ENCODE results near the gene ASPN.
A peak's percentile ranks its signal among the peaks of the same experiment; 100 is the strongest.

The ASPN gene

DNA sequence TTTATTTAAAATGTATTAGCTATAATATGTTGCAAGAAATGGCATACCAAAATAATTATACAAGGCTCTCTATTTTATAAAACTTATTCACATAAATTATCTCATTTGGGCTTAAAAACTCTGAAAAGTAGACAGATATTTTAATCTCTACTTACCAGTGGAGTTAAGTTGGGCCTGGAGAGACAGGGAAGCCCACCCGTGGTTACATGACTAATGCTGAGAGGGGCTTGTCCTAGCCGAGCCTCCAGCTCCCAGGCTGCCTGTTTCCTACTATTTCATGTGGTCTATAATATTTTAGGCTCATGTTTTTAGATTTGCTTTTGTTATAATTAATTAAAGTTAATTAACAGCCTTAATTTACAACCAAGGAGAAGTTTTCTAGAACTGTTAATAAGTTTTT lies 20.9 kb upstream of the ASPN start:
- no peak for DNase-seq

DNA sequence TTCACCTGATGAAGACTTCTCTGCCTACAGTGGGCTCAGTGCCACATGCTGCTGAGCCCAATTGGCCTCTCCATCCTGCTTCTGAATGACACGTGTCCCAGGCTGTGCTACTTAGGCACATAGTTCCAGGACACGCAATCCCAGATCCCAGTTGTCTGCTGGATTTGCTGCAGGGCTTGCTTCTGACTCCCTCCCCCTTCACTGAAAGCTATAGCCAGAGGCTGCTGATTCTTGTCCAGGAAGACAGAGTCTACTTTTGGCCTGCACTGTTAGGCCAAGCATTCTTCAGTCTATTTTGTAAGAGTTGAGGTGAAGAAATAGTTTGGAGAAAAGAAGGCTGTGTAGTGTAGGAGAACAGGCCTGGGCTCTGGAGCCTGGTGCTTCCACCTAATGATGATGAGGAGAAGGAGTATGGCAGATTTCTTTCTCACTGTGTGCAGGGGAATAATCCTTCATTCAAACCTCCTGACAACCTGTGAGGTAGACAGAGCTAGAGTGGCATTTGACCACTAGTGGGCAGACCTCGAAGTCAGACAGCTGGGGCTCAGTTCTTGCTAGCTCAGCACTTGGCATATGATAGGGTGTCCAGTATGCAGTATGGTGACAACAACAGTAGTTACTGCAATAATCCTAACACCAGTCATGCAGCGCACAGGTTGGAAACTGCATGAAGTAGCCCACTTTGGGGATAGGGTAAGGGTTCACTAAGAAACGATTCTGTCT lies 19.5 kb upstream of the ASPN start:
- peak; percentile 69 for DNase-seq

DNA sequence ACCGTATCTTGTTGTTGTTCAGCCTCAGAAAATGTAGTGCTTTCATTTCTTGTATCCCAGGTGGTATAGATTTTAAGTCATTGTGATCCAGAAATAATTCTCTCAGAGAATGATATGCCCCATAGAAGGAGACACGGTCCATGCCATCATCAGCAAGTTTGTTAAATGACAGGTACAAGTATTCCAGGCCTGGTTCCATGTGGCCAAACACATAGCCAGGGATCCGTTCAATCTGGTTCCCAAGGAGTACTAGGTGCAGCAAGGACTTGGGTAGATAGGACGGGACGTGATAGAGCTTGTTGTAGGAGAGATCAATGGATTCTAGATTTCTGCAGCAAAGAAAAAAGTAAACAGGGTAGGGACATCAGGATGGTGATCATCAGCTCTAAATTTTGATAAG lies 18.4 kb upstream of the ASPN start:
- DNase-seq = no peak

DNA sequence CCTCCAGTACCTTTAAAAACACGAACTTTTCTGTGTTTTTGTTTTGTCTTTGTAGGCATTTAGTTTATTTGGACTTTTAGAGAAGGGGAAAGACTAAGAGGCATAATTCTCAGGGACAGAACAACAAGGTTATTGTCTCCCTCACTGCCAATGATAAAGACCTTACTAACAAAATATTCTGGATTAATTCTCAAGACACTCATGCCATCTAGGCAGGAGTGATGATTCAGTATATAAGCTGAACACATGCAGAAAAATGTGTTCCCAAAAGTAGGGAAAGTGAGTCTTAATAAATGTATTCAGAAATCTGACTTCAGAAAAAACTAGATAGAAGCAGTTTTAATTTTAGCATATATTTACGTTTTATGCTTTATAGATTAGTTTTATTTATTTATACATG lies 17.4 kb upstream of the ASPN start:
- DNase-seq = no peak

DNA sequence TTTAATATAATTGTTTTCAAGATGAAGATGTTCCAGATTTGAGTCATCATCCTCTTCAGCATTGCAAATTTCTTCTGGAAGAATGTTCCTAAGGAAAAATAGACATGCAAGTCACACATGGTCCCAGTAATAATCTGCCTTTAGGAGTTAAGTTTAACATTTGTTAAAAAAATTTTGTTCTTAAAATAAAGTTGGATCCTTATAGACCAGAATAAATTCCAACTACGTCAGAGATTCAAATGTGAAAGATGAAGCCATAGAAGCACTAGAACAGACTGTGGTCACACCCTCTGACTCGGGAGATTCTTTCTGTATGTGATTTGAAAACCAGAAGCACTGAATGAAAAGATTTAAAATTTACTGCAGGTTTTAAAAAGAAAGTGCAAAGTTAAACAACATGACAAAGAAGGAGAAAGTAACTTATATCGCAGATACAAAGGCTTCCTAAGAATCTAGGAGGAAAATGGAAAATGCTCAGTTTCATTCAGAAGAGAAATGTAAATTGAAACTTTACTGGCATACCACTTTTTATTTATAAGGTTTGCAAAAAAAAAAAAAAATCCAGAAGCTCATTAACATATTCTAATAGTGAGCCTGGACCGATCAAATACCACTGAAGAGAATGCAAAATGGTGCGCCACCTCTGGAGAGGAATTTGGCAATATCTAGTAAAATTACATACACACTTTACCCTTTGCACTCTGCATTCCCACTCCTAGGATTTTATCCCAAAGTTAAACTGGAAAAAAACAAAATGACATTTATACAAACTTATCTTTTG lies 14.3 kb upstream of the ASPN start:
- no peak for DNase-seq

DNA sequence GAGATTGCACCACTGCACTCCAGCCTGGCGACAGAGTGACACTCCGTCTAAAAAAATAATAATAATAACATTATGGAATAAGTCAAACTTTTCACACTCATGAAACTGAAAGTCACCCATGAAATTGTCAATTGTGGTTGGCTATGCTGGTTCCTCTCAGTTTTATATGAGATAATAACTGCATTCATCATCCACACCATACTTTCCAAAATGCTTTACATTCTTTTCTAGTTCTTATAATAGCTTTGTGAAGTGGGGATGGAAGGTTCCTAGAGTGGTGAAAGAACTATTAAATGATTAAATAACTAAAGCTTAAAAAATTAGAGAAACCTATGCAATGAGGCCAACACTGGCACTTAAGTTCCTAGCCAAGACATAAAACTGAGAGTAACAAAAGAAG lies 12.6 kb upstream of the ASPN start:
- DNase-seq = no peak

DNA sequence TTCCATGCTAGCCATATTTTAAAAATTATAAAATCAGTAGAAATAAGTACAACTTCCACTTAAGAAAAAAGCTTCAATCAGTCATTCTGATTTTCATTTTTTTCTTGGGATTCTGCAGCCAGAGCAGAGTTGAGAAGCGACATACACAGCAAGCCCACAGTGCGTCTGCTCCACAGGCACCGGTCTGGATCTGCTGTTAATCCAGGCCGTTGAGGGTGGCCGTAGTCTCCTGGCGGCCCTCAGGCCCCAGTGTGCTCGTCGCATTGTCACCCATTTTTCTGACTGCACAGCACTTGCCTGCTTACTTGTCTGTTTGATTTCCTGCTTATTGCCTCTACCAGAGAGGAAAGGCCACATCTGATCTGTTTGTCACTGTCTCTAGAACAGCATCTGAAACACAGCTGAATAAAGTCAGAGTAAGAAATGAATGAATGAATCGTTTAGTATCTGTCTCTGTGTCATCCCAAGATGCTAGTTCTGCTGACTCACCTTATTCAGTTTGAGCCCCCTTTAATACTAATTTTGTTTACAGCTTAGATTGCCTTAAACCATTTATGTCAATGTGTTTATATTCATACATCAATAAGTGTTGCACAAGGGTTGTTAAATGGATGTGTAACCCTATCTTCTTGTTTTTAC lies 11.6 kb upstream of the ASPN start:
- DNase-seq = no peak

DNA sequence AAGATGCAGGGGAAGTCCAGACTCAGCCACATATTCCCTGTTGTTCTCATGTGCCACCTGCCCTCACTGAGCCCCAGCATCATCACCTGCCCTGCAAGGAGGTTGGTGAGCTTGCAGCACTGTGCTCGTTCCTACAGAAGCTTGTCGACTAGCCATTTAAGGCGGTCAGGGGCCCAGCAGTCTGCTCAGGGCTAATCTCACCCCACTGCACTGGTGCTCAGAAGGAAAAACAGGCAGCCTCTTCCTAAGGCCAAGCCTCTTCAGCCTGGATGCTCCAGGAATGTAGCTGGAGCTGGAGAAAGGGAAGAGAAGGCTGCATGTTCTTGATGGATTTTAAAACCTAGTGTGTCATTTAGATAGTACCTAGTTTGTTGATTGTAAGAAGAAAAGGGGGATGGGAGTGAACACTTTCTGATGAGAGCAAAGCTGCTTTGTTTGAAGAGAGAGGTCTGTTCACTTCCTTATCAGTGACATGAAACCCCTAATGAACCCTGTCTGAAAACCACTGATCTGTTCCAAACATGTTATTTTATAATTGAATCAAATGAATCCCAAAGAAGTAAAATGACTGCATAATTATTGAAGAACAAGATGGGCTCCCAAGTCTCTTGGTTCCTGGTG lies 10.6 kb upstream of the ASPN start:
- DNase-seq = peak; percentile 70

DNA sequence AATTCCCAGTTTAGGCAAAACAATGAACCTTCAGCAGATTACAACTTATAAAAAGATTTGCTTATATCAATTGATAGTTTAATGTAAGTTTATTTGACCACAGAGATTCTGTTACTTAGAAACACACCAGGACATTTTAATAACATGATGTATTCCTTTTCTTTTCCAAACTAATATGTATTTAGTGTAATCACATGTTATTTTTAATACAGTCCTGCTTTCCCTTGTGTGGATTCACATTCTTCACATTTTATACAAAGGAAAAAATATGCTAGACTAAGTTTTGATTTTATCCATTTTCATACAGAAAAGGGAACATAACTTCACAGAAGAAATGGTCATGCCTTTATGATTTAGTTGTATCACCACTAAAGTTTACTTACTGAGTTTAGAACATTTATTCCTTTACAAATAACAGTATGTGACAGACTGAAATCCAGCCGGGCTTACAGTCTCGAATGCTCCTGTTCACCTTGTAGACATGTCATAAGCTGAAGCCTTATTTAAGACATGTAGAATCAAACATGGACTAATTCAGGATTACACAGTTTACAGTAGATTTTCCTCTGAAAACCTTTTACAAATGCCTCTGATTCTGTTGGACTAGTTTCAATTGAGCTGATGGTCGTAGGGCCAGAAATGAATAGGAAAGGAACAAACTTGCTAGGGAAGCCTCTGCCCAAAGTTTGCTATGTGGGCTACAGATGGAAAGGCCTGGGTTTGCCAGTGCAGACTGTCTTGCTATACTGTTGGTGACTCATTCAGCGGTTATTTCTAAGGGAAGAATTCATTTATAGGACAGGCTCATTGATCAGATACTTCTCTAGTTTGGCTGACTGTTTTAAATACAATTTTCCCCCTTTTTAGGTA lies 6.6 kb upstream of the ASPN start:
- no peak for DNase-seq

DNA sequence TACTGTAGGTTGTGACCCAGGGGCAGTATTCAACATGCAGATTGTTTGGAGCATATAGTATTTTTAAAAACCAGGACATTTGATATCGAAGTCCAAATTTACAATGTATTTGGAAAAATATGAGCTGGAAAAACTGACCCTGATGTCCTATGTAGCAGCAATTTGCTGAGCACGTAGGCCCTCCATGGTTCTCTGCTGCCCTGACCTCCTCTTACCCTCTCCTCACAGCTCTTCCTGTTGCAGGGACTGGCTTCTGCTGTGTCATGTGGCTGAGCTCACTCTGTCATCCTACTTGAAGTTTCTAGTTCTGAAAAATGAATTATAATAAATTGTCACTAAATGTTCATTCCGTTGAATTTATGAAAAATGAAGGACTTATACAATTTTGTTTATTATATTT lies 4.1 kb upstream of the ASPN start:
- DNase-seq = no peak

DNA sequence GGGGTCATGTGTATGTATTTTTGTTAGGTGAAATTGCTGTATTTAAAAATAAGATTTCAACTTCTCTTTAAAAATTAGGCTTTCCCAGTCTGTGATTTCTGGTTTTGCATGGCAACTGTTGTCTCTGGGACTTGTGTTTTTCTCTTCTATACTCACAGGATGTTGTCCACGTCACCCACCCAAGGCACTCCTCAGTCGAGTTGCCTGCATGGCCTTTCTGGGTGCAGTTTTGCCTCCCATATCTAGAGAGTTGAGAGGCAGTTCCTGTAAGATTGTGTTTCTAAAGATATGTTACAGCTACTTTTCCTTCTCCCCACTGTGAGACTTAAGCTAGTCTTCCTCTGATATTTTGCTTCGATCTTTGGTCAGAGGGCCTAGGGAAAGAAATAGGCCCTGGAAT lies 2.3 kb upstream of the ASPN start:
- no peak for DNase-seq

DNA sequence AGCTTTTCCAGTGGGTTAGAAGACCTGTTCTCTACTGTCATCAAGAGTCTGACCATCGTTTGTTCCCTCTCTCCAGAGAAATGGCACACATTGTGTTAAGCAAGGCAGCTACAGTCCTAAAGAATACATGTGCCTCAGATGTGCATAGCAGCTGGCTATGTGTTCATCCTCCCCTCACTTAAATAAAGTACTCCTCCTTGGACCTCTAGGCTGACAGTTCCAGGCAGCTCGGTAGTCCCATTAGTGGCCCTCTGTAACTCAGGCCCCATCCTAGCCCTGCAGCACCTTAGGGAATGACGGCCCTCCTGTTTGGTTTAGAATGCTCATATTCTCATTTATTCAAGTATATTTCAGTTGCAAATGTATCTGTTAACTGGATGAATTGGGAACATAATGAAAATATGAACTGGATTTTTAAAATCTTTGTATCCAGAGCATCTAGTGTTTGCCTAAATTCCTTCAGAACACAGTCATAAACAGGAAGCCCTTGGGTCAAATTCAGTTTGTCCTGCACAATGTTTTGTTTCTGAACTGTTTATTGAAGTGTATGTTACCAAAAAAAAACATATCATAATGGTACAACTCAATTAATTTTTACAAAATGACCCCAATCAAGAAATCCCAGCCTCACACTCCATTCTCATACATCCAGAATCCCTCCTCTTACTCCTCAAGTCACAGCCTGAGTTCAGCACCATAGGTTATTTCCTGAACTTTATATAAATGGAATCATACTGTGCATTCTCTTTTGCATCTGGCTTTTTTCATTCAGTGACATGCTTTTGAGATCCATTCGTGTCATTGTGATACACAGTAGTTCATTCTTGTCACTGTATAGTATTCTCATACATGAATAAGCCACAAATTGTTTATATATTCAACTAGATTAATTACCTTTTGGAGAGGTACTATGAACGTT lies 1.6 kb upstream of the ASPN start:
- no peak for DNase-seq

DNA sequence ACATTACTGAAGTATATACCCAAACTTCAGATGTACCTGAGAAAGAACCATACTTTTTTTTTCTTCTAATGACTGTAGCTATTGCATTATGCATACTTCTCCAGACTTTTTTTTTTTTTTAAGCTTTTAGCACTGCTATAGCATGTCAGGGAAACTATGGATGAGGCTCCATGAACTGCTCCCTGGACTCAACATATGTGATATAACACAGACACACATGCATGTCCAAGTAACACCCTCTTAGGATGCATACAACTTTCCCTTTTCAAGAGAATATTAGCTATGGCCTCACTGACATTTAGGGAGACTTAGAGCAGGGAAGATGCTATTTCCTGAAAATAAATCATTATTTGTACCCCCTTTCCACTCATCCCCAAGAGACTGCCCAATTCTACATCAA lies 499 bp upstream of the ASPN start:
- DNase-seq = no peak

DNA sequence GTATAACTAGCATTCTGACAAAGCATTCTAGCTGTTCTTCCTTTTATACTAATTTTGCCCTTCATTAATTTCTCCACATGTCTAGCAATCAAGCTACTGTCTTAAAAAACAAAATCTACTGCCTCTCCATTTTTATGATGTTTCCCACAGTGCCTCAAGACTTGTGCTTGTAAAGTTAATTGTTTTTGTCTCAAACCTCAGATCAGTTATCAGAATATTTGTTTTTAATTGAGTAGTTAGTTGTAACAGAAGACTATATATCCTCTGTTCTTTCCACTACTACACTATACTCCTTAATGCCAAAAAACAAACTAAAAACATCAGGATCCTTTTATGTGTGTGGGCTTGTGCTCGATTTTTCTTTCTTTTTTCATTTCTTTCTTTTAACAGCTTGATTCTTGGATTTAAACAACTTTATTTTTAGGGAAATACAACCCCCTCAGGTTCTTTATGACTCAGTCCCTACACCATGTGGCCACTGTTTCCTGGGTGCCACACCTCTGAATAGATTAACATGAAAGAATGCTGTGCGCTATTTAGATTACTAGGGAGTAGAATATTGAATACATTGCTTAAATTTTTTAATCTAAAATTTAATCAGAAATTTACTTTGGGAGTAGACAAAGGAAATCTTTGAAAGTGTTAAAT lies 1.2 kb downstream of the ASPN start:
- no peak for DNase-seq

DNA sequence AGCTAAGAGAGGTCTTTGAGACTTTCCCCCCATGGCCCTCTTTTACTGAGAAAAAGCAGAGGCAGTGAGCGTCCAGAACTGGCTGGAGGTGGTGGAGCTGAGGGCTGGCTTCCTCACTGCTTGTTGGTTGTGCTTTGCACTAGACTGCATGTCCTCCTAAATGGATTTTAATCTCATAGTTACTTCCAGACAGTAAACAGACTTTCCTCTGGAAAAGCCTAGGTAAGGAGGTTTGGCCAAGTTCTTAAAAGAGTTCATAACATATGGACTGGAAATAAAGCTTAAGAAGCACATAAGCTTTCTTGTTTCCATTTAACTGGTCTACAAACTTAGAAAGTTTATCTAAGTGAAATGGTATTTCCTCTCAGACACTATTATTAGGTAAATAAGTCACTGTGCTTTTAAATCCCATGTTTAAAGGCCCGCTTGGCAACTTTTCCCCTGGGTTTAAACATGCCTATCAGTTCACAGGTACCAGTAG lies 2.0 kb downstream of the ASPN start:
- DNase-seq = no peak

DNA sequence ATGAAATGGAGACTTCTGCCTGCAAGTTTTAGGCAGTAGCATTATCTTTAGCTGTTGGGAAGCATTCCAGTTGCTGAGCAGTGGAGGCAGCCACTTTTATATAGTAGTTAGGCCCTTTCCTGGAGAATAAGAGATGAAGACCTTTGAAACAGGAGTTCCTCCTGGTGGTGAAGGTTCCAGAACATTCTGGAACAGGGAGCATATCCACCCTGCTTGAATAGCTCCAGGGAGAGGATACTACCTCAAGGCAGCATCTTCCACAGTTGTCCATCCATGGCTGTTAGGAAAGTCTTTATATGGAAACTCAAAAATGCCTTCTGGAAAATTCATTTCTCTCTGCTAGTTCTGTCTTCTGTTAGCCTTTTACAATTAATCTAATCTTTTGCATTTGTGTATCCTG lies 3.0 kb downstream of the ASPN start:
- DNase-seq = no peak

DNA sequence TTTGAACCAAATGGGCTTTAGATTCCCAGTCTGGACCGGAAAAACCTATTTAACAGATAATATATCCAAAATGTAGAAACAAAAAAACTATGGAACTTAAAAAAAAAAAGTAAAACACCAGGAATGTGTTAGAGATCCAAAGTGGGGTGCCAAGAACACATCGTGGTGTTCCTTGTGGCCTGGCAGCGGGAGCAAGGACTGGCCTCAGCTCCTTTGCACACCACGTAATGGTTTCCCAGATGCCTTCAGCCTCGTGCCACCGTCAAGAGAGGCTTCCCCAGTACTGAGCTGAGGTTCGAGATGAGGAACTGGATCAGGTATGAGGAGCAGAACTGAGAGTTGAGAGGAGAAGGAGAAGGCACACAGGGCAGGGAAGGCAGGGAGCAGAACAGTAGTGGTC lies 3.5 kb downstream of the ASPN start:
- DNase-seq = no peak

DNA sequence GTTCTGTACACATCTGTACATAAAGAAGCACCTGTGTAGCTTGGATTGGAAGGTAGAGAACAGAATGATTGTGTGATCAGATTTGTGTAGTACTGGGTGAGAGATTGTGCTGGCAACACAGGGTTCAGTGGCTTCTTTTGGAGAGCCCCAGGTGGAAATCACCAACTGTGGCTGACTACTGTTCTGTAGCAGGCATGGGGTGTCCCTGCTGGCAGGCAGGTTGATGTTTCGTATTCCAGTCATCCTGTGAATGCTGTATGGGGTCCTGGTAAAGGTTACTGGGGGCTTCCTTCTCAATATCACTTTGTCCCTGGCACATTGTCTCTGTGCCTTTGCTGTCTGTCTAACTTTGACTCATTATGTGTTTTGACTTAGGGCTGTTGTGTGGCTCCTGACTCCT lies 5.3 kb downstream of the ASPN start:
- no peak for DNase-seq

DNA sequence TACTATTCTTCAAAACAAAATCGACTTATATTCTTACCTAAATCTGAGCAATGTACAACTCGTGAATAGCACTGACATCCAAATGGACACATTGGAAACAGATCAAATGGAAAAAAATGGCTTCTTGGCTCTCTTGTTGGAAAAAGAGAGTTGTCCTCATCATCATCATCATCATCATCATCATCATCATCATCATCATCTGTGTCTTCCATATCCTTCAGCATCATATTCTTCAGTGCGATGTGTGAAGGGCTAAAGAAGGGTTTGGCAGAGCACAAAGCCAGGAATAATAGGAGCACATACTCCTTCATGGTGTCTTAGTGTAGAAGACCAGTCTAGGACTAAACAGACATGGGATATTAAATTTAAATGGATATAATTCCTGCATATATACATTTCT lies 7.7 kb downstream of the ASPN start:
- DNase-seq = no peak

DNA sequence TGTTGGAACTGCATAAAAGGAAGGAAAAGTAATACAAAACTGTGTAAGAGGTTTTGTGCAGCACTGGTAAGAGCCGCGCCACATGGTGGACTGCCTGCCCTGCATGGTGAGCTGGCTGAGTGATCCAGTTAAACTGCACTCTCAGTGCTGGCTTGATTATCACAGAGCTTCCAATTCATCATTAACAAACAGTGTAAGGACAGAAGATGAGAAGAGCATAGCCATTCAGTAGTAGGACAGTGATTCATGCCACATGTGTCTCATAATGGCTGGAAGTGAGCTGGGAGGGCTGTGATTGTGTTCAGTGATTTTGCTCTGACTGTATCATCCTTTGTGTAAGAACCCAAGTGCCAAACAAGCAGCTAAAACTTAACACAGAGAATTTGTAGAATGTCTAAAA lies 14.1 kb downstream of the ASPN start:
- no peak for DNase-seq

DNA sequence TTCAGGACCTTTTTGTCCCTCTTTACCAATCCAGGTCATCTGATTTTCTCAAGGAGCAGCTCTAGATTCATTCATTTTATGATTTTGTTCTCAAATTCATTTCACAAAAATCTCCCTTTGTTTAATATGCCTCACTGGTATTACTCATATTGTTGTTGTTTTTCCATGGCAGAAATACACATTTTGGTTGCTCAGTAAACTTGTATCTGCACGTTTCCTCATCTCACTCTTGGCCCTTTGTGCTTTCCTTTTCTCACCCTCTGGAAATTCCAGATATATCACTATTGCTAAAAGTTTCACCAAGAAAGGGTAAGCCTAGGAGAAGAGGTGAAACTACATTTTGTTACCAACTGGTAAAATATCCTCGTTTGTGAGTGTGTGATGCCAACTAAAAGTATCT lies 14.8 kb downstream of the ASPN start:
- no peak for DNase-seq
